PC-9 (cell line): ENCODE data around the gene LRCOL1. TPM values are rescaled to one million over a fixed set of nuclear protein-coding genes. Genes with fewer than 3 reads are reported as not detected.

ENCODE experiments used
- BruUV-seq: library from RNA; stranded (reverse); fragments of 400-500 nt; replicated peaks from 2 replicates; lab custom pipeline; 2021; lab: Mats Ljungman, UMichigan
- CTCF ChIA-PET: fragments of 300-600 bp; sonication (Branson Sonifier 250); formaldehyde crosslinking; loops from one replicate; lab custom pipeline; 2022; ENCODE audit warnings: antibody characterized with exemption; lab: Charles Lee
- POLR2A ChIA-PET: fragments of 300-600 bp; sonication (Branson Sonifier 250); formaldehyde crosslinking; loops from one replicate; lab custom pipeline; 2022; ENCODE audit warnings: antibody characterized with exemption; ENCODE audit not compliant: unreplicated experiment; lab: Charles Lee
- DNase-seq, 2 experiments: peaks; one replicate each; pipeline versions ENCODE4 v3.0.0 to v3.0.0-alpha.2; 2015 to 2022; ENCODE audit warnings: mixed read lengths in 1 of 2
- H2AFZ ChIP-seq: fragments of 200-600 bp; sonication (generic); 2 replicates; pipeline ENCODE4 v1.8.1; 2017; ENCODE audit warnings: antibody characterized with exemption
- H3F3A ChIP-seq: fragments of 200-600 bp; sonication (generic); 2 replicates; pipeline ENCODE4 v1.8.1; 2017; ENCODE audit warnings: antibody characterized with exemption, mild to moderate bottlenecking, low read depth; ENCODE audit not compliant: insufficient read depth
- H3K27ac ChIP-seq: fragments of 200-600 bp; sonication (generic); 2 replicates; pipeline ENCODE4 v1.6.1; 2016; ENCODE audit warnings: mixed run types
- H3K27me3 ChIP-seq: fragments of 200-600 bp; sonication (generic); 2 replicates; pipeline ENCODE4 v1.6.1; 2016; ENCODE audit warnings: low read depth, mixed run types; ENCODE audit not compliant: insufficient read depth
- H3K36me3 ChIP-seq: fragments of 200-600 bp; sonication (generic); 2 replicates; pipeline ENCODE4 v1.6.1; 2016; ENCODE audit warnings: low read depth, mixed run types
- H3K4me1 ChIP-seq: fragments of 200-600 bp; sonication (generic); replicated peaks from 2 replicates; pipeline ENCODE4 v1.6.1; 2016; ENCODE audit warnings: mixed run types; ENCODE audit not compliant: insufficient read depth
- H3K4me2 ChIP-seq: fragments of 200-600 bp; sonication (generic); 2 replicates; pipeline ENCODE4 v1.6.1; 2017; ENCODE audit warnings: mixed run types
- H3K4me3 ChIP-seq: fragments of 200-600 bp; sonication (generic); 2 replicates; pipeline ENCODE4 v1.6.1; 2016; ENCODE audit warnings: mixed run types
- H3K79me2 ChIP-seq: fragments of 200-600 bp; sonication (generic); 2 replicates; pipeline ENCODE4 v1.6.1; 2017; ENCODE audit warnings: low read depth, mixed run types
- H3K9me2 ChIP-seq: fragments of 200-600 bp; sonication (generic); 2 replicates; pipeline ENCODE4 v1.8.1; 2017; ENCODE audit warnings: mild to moderate bottlenecking; ENCODE audit not compliant: insufficient read depth
- H3K9me3 ChIP-seq: fragments of 200-600 bp; sonication (generic); 2 replicates; pipeline ENCODE4 v1.8.1; 2016; ENCODE audit warnings: low read depth; ENCODE audit not compliant: insufficient read depth
- H4K20me1 ChIP-seq: fragments of 200-600 bp; sonication (generic); 2 replicates; pipeline ENCODE4 v1.8.1; 2017; ENCODE audit not compliant: insufficient read depth
- EZH2 ChIP-seq: fragments of 200-600 bp; sonication (generic); IDR thresholded peaks from 2 replicates; pipeline ENCODE4 v1.8.0; 2017; ENCODE audit warnings: antibody characterized with exemption, low read depth
- intact Hi-C: fragments of 100-400 bp; cut with micrococcal nuclease; formaldehyde crosslinking; loops from one replicate; pipeline ENCODE4 v1.10.0; 2022; ENCODE audit not compliant: unreplicated experiment
- total RNA-seq: library from RNA; stranded (reverse); gene quantifications from 2 replicates; pipeline ENCODE4 v1.2.3, GENCODE V29; 2021
- TF ChIP-seq, protein P1 (sequence below): fragments of 200-600 bp; sonication (generic); conservative IDR thresholded peaks from 2 replicates; pipeline ENCODE4 v1.6.1; 2017; ENCODE audit warnings: mixed run types, antibody characterized with exemption, mild to moderate bottlenecking, moderate library complexity

Gene LRCOL1
- total RNA-seq, 1 experiment from 2014 or later = not detected

DNA sequence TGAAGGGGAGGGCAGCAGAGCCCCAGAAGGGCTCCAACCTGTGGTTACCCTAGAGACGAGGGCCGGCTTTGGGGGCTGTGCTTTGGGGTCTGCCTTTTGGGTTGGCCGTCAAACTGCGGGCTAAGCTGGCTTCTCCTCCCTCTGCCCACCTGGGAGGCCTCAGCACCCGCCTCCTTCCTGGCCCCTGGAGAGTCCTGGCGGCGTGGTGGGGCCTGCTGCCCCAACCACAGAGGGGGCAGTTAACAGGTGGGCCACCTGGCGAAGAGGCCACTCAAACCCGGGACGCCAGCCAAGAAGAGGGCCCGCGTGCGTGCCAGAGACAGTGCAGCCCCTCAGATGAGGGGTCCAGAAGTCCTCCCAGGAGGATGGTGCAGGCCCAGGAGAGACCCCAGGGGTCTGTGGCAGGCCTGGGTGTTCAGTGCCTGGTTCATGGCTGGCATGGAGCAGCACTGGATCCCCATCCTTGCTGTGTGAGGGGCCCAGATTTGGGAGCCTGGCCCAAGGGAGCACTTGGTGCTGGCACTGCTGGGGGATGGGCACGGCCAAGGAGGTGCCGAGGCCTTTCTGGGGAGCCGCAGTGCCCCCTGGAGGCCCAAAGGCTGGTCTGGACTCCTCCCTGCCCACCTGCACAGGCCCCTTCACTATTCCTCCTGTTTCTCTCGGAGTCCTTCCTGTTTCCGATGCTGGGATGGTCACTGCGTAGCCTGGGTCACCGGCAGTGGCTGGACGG lies 48.8 kb downstream of the LRCOL1 start:
- no TSS peak for BruUV-seq
- Histone ChIP-seq H3K4me3 (peak overlapping the region; percentile 70; the same call in 1 of the 2 replicates), H2AFZ (no peak overlapping the region), H4K20me1 (peaks cover 49% of the 10 kb centered on the region), H3K27ac (no peak overlapping the region), H3K4me2 (peak overlapping the region; percentile 88), H3K9me3 (no peaks in the 10 kb centered on the region), H3K36me3 (no peaks in the 10 kb centered on the region), H3K27me3 (no peaks in the 10 kb centered on the region), H3K4me1 (no peaks in the 10 kb centered on the region), H3F3A (peaks cover 9% of the 10 kb centered on the region; the same call in 1 of the 2 replicates), H3K79me2 (peaks cover 7% of the 10 kb centered on the region; the same call in 1 of the 2 replicates), H3K9me2 (no peaks in the 10 kb centered on the region)
- ChIA-PET POLR2A (no interaction called here), CTCF (interaction anchor here (0.6 to 1.0 kb wide), 3 partner anchors 30 to 726 kb away, joined by 3 to 5 read pairs (median 3); no protein-coding TSS in a partner anchor)
- TF ChIP-seq, protein P1, sequence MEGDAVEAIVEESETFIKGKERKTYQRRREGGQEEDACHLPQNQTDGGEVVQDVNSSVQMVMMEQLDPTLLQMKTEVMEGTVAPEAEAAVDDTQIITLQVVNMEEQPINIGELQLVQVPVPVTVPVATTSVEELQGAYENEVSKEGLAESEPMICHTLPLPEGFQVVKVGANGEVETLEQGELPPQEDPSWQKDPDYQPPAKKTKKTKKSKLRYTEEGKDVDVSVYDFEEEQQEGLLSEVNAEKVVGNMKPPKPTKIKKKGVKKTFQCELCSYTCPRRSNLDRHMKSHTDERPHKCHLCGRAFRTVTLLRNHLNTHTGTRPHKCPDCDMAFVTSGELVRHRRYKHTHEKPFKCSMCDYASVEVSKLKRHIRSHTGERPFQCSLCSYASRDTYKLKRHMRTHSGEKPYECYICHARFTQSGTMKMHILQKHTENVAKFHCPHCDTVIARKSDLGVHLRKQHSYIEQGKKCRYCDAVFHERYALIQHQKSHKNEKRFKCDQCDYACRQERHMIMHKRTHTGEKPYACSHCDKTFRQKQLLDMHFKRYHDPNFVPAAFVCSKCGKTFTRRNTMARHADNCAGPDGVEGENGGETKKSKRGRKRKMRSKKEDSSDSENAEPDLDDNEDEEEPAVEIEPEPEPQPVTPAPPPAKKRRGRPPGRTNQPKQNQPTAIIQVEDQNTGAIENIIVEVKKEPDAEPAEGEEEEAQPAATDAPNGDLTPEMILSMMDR = peak; percentile 49; the same call in 1 of the 2 replicates
- TF ChIP-seq EZH2 = no peak
- intact Hi-C loops = loop anchor here (1.0 to 5.0 kb wide), 4 partner anchors 39 to 409 kb away; no protein-coding TSS in a partner anchor
- DNase-seq = peak in 1 of 2 experiments; percentile 37

DNA sequence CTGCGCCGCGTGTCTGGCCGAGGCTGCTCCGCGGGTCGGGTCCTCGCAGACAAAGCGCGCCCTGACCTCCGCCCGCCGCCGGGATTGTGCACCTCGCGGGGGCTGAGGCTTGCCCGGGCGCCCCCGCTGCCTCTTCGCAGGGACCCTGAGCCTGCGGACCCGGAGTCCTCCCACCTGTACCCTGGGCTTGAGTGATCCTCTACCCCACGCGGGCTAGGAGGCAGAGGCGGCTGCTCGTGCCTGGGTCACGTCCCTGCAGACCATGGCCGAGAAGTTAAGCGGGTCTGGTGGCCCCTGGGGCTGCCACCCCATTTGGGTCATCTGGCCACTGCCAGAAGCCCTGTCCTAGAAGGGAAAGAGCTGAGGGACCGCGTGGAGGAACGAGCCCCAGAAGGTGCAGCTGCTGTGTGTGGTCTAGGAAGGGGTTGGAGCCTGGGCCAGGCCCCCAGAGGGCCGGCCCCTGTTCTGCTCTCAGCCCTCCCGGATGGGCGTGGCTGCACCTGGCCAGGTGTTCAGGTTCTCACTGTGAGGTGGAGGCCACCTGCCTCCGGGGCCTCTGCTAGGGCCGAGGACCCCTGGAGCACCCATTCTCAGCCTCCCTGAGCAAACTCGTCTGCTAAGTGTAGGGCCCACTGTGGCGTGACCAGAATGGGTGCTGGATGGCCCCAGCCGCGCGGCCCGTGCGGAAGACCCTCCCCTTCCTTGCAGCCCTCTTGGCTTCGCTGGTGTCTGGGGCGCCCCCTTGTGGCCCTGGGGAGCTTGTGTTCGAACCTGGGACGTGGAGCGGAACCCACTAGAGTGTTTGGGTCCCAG lies 49.6 kb downstream of the LRCOL1 start:
- peak overlapping the region; percentile 88 for H3K4me2 ChIP-seq
- H2AFZ ChIP-seq = no peak overlapping the region
- no peaks in the 10 kb centered on the region for H3K9me2 ChIP-seq
- H3F3A ChIP-seq = peaks cover 9% of the 10 kb centered on the region; the same call in 1 of the 2 replicates
- peak; percentile 72 to 79 for DNase-seq
- peaks cover 7% of the 10 kb centered on the region; the same call in 1 of the 2 replicates for H3K79me2 ChIP-seq
- ChIA-PET CTCF (interaction anchor here (0.6 to 1.0 kb wide), 3 partner anchors 29 to 725 kb away, joined by 3 to 5 read pairs (median 3); no protein-coding TSS in a partner anchor), POLR2A (no interaction called here)
- no peaks in the 10 kb centered on the region for H3K36me3 ChIP-seq
- intact Hi-C loops = loop anchor here (1.0 to 5.0 kb wide), 4 partner anchors 39 to 409 kb away; no protein-coding TSS in a partner anchor
- no peaks in the 10 kb centered on the region for H3K9me3 ChIP-seq
- H3K4me3 ChIP-seq = peak overlapping the region; percentile 70
- TSS peak; percentile 24 for BruUV-seq
- H4K20me1 ChIP-seq = peaks cover 42% of the 10 kb centered on the region
- TF ChIP-seq, protein P1 = peak; percentile 97
- no peak for TF ChIP-seq EZH2
- no peak overlapping the region for H3K27ac ChIP-seq
- no peaks in the 10 kb centered on the region for H3K4me1 ChIP-seq
- H3K27me3 ChIP-seq = no peaks in the 10 kb centered on the region

DNA sequence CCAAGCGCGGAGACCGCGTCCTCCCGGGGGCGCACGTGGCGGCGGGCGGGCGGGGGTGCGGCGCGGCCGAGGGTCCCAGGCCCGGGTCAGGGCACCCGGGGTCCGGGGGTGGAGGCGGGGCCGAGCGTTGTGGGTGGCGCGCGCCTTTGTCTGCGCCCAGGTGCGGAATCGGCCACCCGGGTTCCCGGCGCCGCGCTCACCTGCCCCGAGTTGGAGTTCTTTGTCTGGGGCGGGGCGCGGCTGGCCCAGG lies 50.1 kb downstream of the LRCOL1 start:
- no peaks in the 10 kb centered on the region for H3K4me1 ChIP-seq
- peaks cover 9% of the 10 kb centered on the region; the same call in 1 of the 2 replicates for H3F3A ChIP-seq
- no peaks in the 10 kb centered on the region for H3K27me3 ChIP-seq
- CTCF ChIA-PET = interaction anchor here (1.0 kb wide), 1 partner anchor 146 kb away, joined by 3 read pairs; no protein-coding TSS in a partner anchor
- peak overlapping the region; percentile 88 for H3K4me2 ChIP-seq
- H2AFZ ChIP-seq = peak overlapping the region; percentile 84; the same call in 1 of the 2 replicates
- peaks cover 38% of the 10 kb centered on the region for H4K20me1 ChIP-seq
- peak overlapping the region; percentile 70 for H3K4me3 ChIP-seq
- no peaks in the 10 kb centered on the region for H3K9me3 ChIP-seq
- no peaks in the 10 kb centered on the region for H3K9me2 ChIP-seq
- intact Hi-C loops = loop anchor here (5.0 kb wide), 2 partner anchors 38 to 408 kb away; no protein-coding TSS in a partner anchor
- no peak for TF ChIP-seq EZH2
- TF ChIP-seq, protein P1 = no peak
- no TSS peak for BruUV-seq
- POLR2A ChIA-PET = interaction anchor here (0.6 kb wide), 1 partner anchor 130 kb away, joined by 13 read pairs; no protein-coding TSS in a partner anchor
- peaks cover 7% of the 10 kb centered on the region; the same call in 1 of the 2 replicates for H3K79me2 ChIP-seq
- H3K27ac ChIP-seq = no peak overlapping the region
- H3K36me3 ChIP-seq = no peaks in the 10 kb centered on the region
- DNase-seq = no peak
